Measurements from ENCODE around the gene KLK10.

- TF ChIP-seq, protein P1, sequence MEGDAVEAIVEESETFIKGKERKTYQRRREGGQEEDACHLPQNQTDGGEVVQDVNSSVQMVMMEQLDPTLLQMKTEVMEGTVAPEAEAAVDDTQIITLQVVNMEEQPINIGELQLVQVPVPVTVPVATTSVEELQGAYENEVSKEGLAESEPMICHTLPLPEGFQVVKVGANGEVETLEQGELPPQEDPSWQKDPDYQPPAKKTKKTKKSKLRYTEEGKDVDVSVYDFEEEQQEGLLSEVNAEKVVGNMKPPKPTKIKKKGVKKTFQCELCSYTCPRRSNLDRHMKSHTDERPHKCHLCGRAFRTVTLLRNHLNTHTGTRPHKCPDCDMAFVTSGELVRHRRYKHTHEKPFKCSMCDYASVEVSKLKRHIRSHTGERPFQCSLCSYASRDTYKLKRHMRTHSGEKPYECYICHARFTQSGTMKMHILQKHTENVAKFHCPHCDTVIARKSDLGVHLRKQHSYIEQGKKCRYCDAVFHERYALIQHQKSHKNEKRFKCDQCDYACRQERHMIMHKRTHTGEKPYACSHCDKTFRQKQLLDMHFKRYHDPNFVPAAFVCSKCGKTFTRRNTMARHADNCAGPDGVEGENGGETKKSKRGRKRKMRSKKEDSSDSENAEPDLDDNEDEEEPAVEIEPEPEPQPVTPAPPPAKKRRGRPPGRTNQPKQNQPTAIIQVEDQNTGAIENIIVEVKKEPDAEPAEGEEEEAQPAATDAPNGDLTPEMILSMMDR (IDR thresholded peaks at IDR 0.05; ENCODE audit: borderline replicate concordance, extremely low read depth, low read length, poor library complexity, severe bottlenecking): no peak
- no peak for TF ChIP-seq EZH2 (IDR thresholded peaks at IDR 0.05; ENCODE audit: borderline replicate concordance, low read depth, low read length, severe bottlenecking)
Observed at GRCh38 chr19:50964266-50964665, 55.2 kb downstream of the KLK10 start.
